SKM-1 treated with dmso at 0.1 percent for 144 hours (cell line): ENCODE measurements around the gene MIA2.

ENCODE experiments used
- DNase-seq: peaks from one replicate; lab custom pipeline; 2025; ENCODE audit not compliant: unreplicated experiment; lab: John Stamatoyannopoulos, UW

MIA2 gene

DNA sequence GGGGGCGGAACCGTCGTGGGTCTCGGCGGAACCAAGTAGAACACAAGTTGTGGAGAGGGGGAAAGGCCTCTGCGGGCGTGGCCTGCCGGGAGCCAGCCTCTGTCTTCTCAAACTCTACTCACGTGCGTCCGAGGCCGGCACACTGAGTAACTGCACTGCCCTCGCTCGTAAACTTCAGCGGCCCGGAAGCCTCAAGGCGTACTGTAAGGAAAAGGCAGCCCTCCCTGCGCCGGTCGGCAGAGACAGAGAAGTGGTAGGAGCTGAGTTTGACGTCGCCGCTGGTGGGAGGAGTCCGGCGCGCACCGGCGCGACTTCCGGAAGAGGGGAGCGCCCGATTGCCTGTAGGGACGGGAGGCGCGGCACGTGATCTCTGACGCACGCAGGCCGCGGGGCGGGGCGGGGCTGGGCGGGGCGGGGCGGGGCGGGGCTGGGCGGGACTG lies 198.5 kb downstream of the MIA2 start, which contains the start of gene FBXO33:
Gene FBXO33 (minus strand): TSS at position 255 of the 440 bp plus-strand sequence. CDS start 271 bp downstream, outside the sequence.
- peak; percentile 76 for DNase-seq

DNA sequence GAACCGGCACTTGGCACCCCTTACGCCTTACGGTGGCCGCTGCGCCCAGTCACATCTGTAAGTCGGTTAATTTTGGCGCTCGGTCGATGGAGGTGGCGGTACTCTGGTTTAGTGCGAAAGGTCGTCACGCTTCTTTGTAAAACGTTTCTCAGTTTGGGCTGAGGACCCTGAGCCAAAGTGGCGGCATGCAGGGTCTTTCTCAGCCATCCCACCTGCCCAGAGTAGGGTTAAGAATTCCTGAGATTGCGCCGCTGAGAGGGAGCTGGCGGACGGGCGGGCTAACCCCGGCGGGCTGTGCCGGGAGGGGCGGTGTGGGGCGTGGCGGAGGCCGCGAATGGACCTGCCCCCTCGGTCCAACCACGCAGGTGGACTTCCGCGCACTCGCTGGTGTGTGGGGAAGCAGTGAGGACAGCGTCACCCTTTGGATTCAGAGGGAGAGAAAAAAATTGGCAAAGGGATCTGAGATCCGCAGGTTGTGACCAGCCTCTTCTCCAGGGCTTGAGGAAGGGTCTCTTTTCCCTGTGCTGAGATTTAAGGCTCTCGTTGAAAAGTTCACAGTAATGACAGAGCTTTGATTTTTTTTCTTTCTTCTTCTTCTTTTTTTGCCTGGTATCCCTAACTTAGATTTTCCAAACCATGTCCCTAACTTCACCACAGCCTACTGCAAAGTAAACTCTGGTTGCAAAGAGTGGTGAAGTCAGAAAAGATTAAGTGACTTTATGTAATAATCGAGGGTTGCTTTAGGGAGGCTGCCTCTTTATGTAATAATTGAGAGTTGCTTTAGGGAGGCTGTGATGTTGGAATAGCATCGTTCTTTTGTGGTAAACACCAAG lies 199.1 kb downstream of the MIA2 start:
- peak; percentile 23 for DNase-seq

DNA sequence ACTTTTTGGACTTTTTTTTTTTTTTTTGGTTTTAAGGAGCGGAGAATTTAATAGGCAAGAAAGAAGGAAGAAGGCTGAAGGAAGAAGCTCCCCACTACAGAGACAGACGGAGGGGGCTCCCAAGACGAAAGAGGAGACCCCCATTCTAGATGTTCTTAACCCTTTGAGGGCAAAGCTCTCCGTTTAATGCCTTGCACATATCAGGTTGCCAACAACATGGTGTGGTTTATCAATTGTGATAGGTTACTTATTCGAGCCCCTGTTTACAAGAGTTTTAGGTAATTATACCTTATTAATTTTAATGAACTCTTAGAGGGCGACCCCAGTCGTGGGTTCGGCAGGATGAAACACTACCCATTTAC lies 199.7 kb downstream of the MIA2 start:
- no peak for DNase-seq

DNA sequence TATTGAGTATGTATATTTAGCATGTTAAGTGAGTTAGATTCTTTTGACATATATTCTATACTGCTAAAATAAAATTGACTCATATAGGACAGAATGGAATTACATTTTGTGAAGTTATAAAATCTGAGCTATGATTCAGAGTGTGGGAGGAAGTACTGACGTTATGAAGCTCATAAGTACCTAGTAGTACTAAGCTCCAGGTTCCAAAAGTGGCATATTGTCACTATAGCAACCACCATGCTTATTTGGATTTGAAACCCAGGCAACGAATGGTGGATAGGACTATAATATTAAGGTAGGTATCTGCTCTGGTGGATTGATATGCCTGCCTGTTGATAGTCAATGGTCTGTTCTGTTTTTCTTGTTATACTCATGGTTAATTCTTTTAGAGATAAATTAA lies 200.7 kb downstream of the MIA2 start:
- no peak for DNase-seq

DNA sequence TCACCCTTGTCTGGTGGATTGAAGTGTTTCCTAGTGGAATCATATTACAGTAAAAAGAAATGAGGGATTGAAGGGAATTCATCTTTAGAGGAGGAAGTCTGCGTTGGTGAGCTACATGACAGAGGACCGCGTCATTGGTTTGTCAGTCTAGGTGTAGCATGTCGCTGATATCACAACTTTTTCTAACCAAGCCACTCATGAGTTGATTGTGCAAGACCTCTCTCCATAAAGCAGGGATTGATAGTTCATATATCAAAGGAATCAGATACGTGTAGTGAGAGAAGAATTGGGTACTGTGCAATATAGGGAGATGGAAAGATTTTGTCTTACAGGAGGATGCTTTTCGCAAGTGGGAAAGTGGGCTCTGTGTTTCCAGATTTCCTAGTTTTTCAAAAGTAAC lies 201.5 kb downstream of the MIA2 start:
- DNase-seq = no peak
